ENCODE data around the gene GAREM1. TPM values are rescaled to one million over a fixed set of nuclear protein-coding genes. Genes with fewer than 3 reads are reported as not detected.
A peak's percentile ranks its signal among the peaks of the same experiment; 100 is the strongest.

GAREM1 gene
- total and polyA plus RNA-seq, 2 experiments from 2014 or later = 6.9 to 7.1 TPM

GRCh38 chr18:32353257-32353656 lies 117.4 kb downstream of the GAREM1 start:
- no peaks in the 10 kb centered on the region for H3K9me2 ChIP-seq (replicated peaks; ENCODE audit: insufficient read depth)
- H3K4me2 ChIP-seq = no peak overlapping the region
- DNase-seq (ENCODE audit: low spot score) = no peak
- no peaks in the 10 kb centered on the region for H3K36me3 ChIP-seq (replicated peaks; ENCODE audit: insufficient read depth, low read depth)
- H4K20me1 ChIP-seq (ENCODE audit: insufficient read depth, poor library complexity, severe bottlenecking) = no peaks in the 10 kb centered on the region
- no peak overlapping the region for H3K4me3 ChIP-seq
- H2AFZ ChIP-seq = no peak overlapping the region
- 85% methylated on average over 1 of the region's 1 CpG for WGBS (ENCODE audit: low lambda C conversion rate, missing lambda C conversion rate)
- TF ChIP-seq, protein P1, sequence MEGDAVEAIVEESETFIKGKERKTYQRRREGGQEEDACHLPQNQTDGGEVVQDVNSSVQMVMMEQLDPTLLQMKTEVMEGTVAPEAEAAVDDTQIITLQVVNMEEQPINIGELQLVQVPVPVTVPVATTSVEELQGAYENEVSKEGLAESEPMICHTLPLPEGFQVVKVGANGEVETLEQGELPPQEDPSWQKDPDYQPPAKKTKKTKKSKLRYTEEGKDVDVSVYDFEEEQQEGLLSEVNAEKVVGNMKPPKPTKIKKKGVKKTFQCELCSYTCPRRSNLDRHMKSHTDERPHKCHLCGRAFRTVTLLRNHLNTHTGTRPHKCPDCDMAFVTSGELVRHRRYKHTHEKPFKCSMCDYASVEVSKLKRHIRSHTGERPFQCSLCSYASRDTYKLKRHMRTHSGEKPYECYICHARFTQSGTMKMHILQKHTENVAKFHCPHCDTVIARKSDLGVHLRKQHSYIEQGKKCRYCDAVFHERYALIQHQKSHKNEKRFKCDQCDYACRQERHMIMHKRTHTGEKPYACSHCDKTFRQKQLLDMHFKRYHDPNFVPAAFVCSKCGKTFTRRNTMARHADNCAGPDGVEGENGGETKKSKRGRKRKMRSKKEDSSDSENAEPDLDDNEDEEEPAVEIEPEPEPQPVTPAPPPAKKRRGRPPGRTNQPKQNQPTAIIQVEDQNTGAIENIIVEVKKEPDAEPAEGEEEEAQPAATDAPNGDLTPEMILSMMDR (IDR thresholded peaks at IDR 0.05; ENCODE audit: poor library complexity) = no peak
- no peak for TF ChIP-seq EZH2phosphoT487 (IDR thresholded peaks at IDR 0.05; ENCODE audit: low read depth, severe bottlenecking, unreplicated experiment)
- TF ChIP-seq EZH2 (IDR thresholded peaks at IDR 0.05; ENCODE audit: borderline replicate concordance) = no peak
- no peaks in the 10 kb centered on the region for H3K27me3 ChIP-seq
- no peaks in the 10 kb centered on the region for H3K9me3 ChIP-seq (ENCODE audit: low read depth)
- H3K4me1 ChIP-seq (ENCODE audit: insufficient read depth) = peaks cover 21% of the 10 kb centered on the region
- H3K79me2 ChIP-seq = no peaks in the 10 kb centered on the region
- H3K27ac ChIP-seq = no peak overlapping the region

GRCh38 chr18:32351032-32351431 lies 119.7 kb downstream of the GAREM1 start:
- TF ChIP-seq, protein P1 (IDR thresholded peaks at IDR 0.05; ENCODE audit: poor library complexity) = no peak
- TF ChIP-seq EZH2 (IDR thresholded peaks at IDR 0.05; ENCODE audit: borderline replicate concordance) (no peak), EZH2phosphoT487 (IDR thresholded peaks at IDR 0.05; ENCODE audit: low read depth, severe bottlenecking, unreplicated experiment) (no peak)
- Histone ChIP-seq H3K9me3 (ENCODE audit: low read depth) (no peaks in the 10 kb centered on the region), H3K27me3 (no peaks in the 10 kb centered on the region), H3K36me3 (replicated peaks; ENCODE audit: insufficient read depth, low read depth) (no peaks in the 10 kb centered on the region), H3K9me2 (replicated peaks; ENCODE audit: insufficient read depth) (no peaks in the 10 kb centered on the region), H3K4me1 (ENCODE audit: insufficient read depth) (peaks cover 25% of the 10 kb centered on the region), H2AFZ (no peak overlapping the region), H3K4me2 (no peak overlapping the region), H3K4me3 (no peak overlapping the region), H4K20me1 (ENCODE audit: insufficient read depth, poor library complexity, severe bottlenecking) (no peaks in the 10 kb centered on the region), H3K79me2 (no peaks in the 10 kb centered on the region), H3K27ac (peak overlapping the region; percentile 77)
- 89% methylated on average over 1 of the region's 1 CpG for WGBS (ENCODE audit: low lambda C conversion rate, missing lambda C conversion rate)
- DNase-seq (ENCODE audit: low spot score) = no peak

DNA sequence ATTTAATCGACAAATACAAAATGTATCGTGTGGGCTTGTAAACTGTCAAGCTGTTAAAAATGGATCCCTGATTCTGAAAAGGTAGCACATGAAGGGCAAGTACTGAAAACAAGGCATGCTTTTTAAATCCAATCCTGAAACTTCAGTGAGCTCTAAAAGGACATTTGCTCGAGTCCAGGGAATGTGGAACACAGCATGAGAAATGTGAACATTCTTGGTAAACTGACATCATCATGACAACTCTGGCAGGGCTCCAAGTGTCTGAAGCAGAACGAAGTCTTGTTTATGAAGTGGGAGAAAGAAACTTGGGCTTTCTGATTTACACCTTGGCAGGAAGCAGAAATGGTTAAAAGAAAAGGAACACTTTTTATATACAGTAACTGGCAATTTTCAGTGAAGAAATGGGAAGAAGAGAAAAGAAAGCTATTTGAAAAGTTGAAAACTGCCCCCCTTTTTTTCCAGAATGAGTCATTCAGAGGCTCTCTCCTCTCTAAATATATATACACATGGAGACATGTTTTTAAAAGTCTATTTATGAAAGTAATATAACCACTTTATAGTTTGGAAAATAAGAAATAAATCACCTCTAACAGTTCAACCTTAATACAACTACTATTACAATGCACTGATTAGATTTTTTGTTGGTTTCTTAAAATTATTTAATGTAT lies 120.8 kb downstream of the GAREM1 start:
- TF ChIP-seq EZH2phosphoT487 (IDR thresholded peaks at IDR 0.05; ENCODE audit: low read depth, severe bottlenecking, unreplicated experiment) = no peak
- TF ChIP-seq EZH2 (IDR thresholded peaks at IDR 0.05; ENCODE audit: borderline replicate concordance) = no peak
- TF ChIP-seq, protein P1 (IDR thresholded peaks at IDR 0.05; ENCODE audit: poor library complexity) = no peak

More for the DNA sequence above, 120.8 kb downstream of the GAREM1 start:
- peak; percentile 91 for DNase-seq (ENCODE audit: low spot score)
- Histone ChIP-seq H2AFZ (no peak overlapping the region), H3K36me3 (replicated peaks; ENCODE audit: insufficient read depth, low read depth) (no peaks in the 10 kb centered on the region), H3K9me2 (replicated peaks; ENCODE audit: insufficient read depth) (no peaks in the 10 kb centered on the region), H4K20me1 (ENCODE audit: insufficient read depth, poor library complexity, severe bottlenecking) (no peaks in the 10 kb centered on the region), H3K27me3 (no peaks in the 10 kb centered on the region), H3K4me2 (peak overlapping the region; percentile 59), H3K4me3 (no peak overlapping the region), H3K79me2 (no peaks in the 10 kb centered on the region), H3K4me1 (ENCODE audit: insufficient read depth) (peaks cover 25% of the 10 kb centered on the region), H3K27ac (peak overlapping the region; percentile 77), H3K9me3 (ENCODE audit: low read depth) (no peaks in the 10 kb centered on the region)
- WGBS (ENCODE audit: low lambda C conversion rate, missing lambda C conversion rate) = 37% methylated on average over 4 of the region's 4 CpGs
